PFSK-1 (cell line): Measurements from ENCODE around the gene VANGL1.

Experiments used
- FOXP2 ChIP-seq: optimal IDR thresholded peaks from 2 replicates; pipeline ENCODE3; 2011; ENCODE audit warnings: borderline replicate concordance, control low read depth, inconsistent platforms; ENCODE audit not compliant: insufficient read depth; ENCODE audit errors: extremely low read length, extremely low read depth
- POLR2AphosphoS5 ChIP-seq: IDR thresholded peaks from 2 replicates; pipeline ENCODE4 v1.6.1; 2012; ENCODE audit warnings: low read depth, mild to moderate bottlenecking, control low read depth, low read length, moderate library complexity
- REST ChIP-seq, 2 experiments: IDR thresholded peaks; 2 replicates each; pipeline versions ENCODE4 v1.6.1 to v1.8.0; 2011 to 2012; ENCODE audit warnings: low read depth in 2 of 2, low read length in 2 of 2, control low read depth in 1 of 2, inconsistent platforms in 1 of 2, mild to moderate bottlenecking in 1 of 2, moderate library complexity in 1 of 2; ENCODE audit not compliant: insufficient read depth in 1 of 2
- SIN3A ChIP-seq: IDR thresholded peaks from 2 replicates; pipeline ENCODE4 v1.6.1; 2012; ENCODE audit warnings: mild to moderate bottlenecking, low read length, moderate library complexity, borderline replicate concordance; ENCODE audit not compliant: insufficient read depth
- TAF1 ChIP-seq: IDR thresholded peaks from 2 replicates; pipeline ENCODE4 v1.6.1; 2012; ENCODE audit warnings: low read length, control low read depth, borderline replicate concordance; ENCODE audit not compliant: insufficient read depth

The VANGL1 gene

GRCh38 chr1:115595279-115596079, 46.3 kb upstream of the VANGL1 start:
- TF ChIP-seq FOXP2 (no peak), SIN3A (no peak), TAF1 (no peak), POLR2AphosphoS5 (no peak), REST (IDR thresholded peaks at IDR 0.05; ENCODE audit: insufficient read depth in 1 of 2, low read depth in 2 of 2, low read length in 2 of 2) (no peak)

GRCh38 chr1:115596080-115596780, 45.5 kb upstream of the VANGL1 start:
- TF ChIP-seq SIN3A, result no peak
- TF ChIP-seq FOXP2, result no peak
- no peak for TF ChIP-seq POLR2AphosphoS5
- no peak for TF ChIP-seq REST (IDR thresholded peaks at IDR 0.05; ENCODE audit: insufficient read depth in 1 of 2, low read depth in 2 of 2, low read length in 2 of 2)
- no peak for TF ChIP-seq TAF1

GRCh38 chr1:115604508-115604907, 37.3 kb upstream of the VANGL1 start:
- TF ChIP-seq POLR2AphosphoS5 (no peak), FOXP2 (no peak), REST (IDR thresholded peaks at IDR 0.05; ENCODE audit: insufficient read depth in 1 of 2, low read depth in 2 of 2, low read length in 2 of 2) (no peak), SIN3A (no peak), TAF1 (no peak)

GRCh38 chr1:115606305-115606704, 35.5 kb upstream of the VANGL1 start:
- no peak for TF ChIP-seq SIN3A
- TF ChIP-seq POLR2AphosphoS5, result no peak
- no peak for TF ChIP-seq REST (IDR thresholded peaks at IDR 0.05; ENCODE audit: insufficient read depth in 1 of 2, low read depth in 2 of 2, low read length in 2 of 2)
- TF ChIP-seq FOXP2, result no peak
- no peak for TF ChIP-seq TAF1

- TF ChIP-seq SIN3A (no peak), POLR2AphosphoS5 (no peak), FOXP2 (no peak), REST (IDR thresholded peaks at IDR 0.05; ENCODE audit: insufficient read depth in 1 of 2, low read depth in 2 of 2, low read length in 2 of 2) (no peak), TAF1 (no peak)
These were observed 32.7 kb upstream of the VANGL1 start for GRCh38 chr1:115609021-115609420.
